DMS153 treated with DMSO at 0.1 percent for 48 hours (cell line): ENCODE results near the gene SMYD3.
"Not testable (repeated sequence)": the region's sequence is repeated elsewhere in the genome, so short reads cannot be mapped to it uniquely, and the experiment has no call there.

Experiments used
- DNase-seq: peaks from one replicate; lab custom pipeline; 2025; ENCODE audit not compliant: unreplicated experiment; lab: John Stamatoyannopoulos, UW

SMYD3 gene

GRCh38 chr1:246040200-246040890 lies 466.7 kb downstream of the SMYD3 start:
- no peak for DNase-seq

GRCh38 chr1:246039584-246039983 lies 467.5 kb downstream of the SMYD3 start:
- DNase-seq = no peak

GRCh38 chr1:246037832-246038231 lies 469.2 kb downstream of the SMYD3 start:
- DNase-seq = no peak

GRCh38 chr1:246036175-246036574 lies 470.9 kb downstream of the SMYD3 start:
- no peak for DNase-seq

GRCh38 chr1:246035060-246035541 lies 472.0 kb downstream of the SMYD3 start:
- no peak for DNase-seq

GRCh38 chr1:246034630-246035029 lies 472.4 kb downstream of the SMYD3 start:
- DNase-seq = no peak

- DNase-seq = no peak
Observed at GRCh38 chr1:246032984-246033383, 474.1 kb downstream of the SMYD3 start.

GRCh38 chr1:246032031-246032551 lies 475.0 kb downstream of the SMYD3 start:
- DNase-seq = no peak

- no peak for DNase-seq
Observed at GRCh38 chr1:246029616-246030015, 477.5 kb downstream of the SMYD3 start.

GRCh38 chr1:246024118-246024517 lies 483.0 kb downstream of the SMYD3 start:
- DNase-seq = not testable (repeated sequence)

GRCh38 chr1:246020211-246020954 lies 486.7 kb downstream of the SMYD3 start:
- no peak for DNase-seq

- DNase-seq = no peak
Observed at GRCh38 chr1:246018146-246018545, 488.9 kb downstream of the SMYD3 start.

GRCh38 chr1:246012341-246012740 lies 494.7 kb downstream of the SMYD3 start:
- DNase-seq = peak; percentile 86

- no peak for DNase-seq
Observed at GRCh38 chr1:246010386-246010785, 496.7 kb downstream of the SMYD3 start.

GRCh38 chr1:246008363-246008831 lies 498.7 kb downstream of the SMYD3 start:
- DNase-seq = no peak

GRCh38 chr1:246005067-246005466 lies 502.0 kb downstream of the SMYD3 start:
- DNase-seq = no peak

- no peak for DNase-seq
Observed at GRCh38 chr1:246004301-246004700, 502.8 kb downstream of the SMYD3 start.

GRCh38 chr1:246003442-246003730 lies 503.7 kb downstream of the SMYD3 start:
- DNase-seq = no peak

GRCh38 chr1:246002725-246003441 lies 504.2 kb downstream of the SMYD3 start:
- peak; percentile 88 for DNase-seq

- DNase-seq = no peak
Observed at GRCh38 chr1:246001837-246002230, 505.2 kb downstream of the SMYD3 start.

GRCh38 chr1:246001142-246001836 lies 505.8 kb downstream of the SMYD3 start:
- DNase-seq = no peak
